ENCODE measurements around the gene INPP5E.
A peak's percentile ranks its signal among the peaks of the same experiment; 100 is the strongest.
"Not testable (repeated sequence)": the region's sequence is repeated elsewhere in the genome, so short reads cannot be mapped to it uniquely, and the experiment has no call there.

The INPP5E gene

GRCh38 chr9:136431782-136432350, 7.8 kb downstream of the INPP5E start:
- Mint-ChIP-seq H3K4me3 (no peak overlapping the region), H3K27ac (no peak overlapping the region), H3K36me3 (peaks cover 18 to 26% of the 10 kb centered on the region in 2 donors), H3K9me3 (no peaks in the 10 kb centered on the region), H3K27me3 (no peaks in the 10 kb centered on the region), H3K4me1 (peaks cover 2 to 8% of the 10 kb centered on the region in 2 donors)
- ATAC-seq (replicated peaks) (no peak), DNase-seq (no peak)

DNA sequence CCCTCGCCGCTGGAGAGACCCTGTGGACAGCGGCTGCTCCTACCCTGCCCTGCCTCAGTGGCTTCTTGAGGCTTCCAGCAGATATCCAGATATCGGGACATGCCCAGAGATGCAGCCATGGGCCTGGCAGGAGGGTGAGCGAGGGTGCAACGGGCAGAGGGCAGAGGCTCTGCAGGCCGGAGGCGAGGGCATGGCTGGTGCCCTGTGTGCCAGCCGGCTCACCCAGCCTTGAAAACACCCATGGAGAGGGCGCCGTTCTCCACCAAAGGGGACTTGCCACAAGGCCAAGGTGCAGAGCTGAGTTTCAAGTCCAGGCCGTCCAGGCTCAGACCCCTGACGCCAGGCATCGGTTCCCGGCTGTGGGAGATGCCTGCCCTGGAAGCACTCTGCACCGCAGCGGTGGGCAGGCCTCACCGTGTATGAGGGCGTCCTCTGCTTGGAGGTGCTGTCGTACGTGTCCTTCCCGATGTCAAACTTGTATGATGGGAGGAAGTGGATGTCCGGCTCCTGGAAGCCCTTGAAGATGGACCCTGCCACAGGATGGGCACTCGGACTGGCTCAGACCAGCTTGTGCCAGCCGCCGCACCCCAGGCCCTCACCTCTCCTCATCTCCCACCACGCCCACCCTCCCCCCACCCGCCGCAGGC, 8.9 kb downstream of the INPP5E start:
- no peak overlapping the region for H3K27ac Mint-ChIP-seq
- DNase-seq (no peak), ATAC-seq (replicated peaks) (no peak)
- peaks cover 19 to 24% of the 10 kb centered on the region in 2 donors for H3K36me3 Mint-ChIP-seq
- H3K27me3 Mint-ChIP-seq = no peaks in the 10 kb centered on the region
- no peaks in the 10 kb centered on the region for H3K4me1 Mint-ChIP-seq
- H3K4me3 Mint-ChIP-seq = no peak overlapping the region
- H3K9me3 Mint-ChIP-seq = no peaks in the 10 kb centered on the region

DNA sequence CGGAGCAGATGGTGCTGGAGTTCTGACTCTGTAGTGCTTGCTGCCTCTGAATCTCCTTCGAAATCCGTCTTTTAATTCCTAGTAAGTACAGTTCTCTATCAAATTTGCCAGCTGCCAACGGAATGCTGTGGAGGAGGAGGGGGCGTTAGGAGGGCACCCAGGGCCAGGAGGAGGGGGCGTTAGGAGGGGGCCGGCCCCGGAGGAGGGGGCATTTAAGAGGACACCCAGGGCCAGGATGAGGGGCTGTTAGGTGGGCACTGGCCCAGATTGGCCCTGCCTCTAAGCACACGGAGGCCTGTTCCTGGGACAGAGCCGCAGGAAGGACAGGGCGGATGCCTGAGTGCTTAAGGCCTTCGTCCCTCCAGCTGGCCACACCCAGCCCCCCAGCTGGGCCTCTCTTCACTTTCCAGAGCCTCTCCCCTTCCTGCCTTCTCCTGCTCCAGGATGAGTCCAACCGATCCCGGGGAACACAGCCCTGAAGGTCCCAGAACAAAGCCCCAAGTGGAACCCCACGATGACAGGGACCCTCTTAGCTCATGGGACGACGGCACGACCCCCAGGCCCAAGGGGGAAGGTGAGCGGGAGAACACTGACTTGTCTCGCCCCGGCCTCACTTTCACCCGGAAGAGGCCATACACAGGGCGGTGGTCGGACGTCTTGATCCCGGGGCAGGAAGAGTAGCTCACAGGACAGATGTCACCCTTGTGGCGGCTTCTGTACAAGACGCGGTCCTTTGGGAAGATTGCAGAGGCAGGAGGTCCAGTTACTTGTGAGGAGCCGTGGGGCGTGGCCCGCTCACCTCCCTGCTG, 9.8 kb downstream of the INPP5E start:
- H3K4me1 Mint-ChIP-seq = peaks cover 2 to 5% of the 10 kb centered on the region in 2 donors
- H3K36me3 Mint-ChIP-seq = peaks cover 25 to 32% of the 10 kb centered on the region in 2 donors
- no peaks in the 10 kb centered on the region for H3K9me3 Mint-ChIP-seq
- no peak for ATAC-seq (replicated peaks)
- H3K27ac Mint-ChIP-seq = no peak overlapping the region
- no peak for DNase-seq
- no peak overlapping the region for H3K4me3 Mint-ChIP-seq
- no peaks in the 10 kb centered on the region for H3K27me3 Mint-ChIP-seq

DNA sequence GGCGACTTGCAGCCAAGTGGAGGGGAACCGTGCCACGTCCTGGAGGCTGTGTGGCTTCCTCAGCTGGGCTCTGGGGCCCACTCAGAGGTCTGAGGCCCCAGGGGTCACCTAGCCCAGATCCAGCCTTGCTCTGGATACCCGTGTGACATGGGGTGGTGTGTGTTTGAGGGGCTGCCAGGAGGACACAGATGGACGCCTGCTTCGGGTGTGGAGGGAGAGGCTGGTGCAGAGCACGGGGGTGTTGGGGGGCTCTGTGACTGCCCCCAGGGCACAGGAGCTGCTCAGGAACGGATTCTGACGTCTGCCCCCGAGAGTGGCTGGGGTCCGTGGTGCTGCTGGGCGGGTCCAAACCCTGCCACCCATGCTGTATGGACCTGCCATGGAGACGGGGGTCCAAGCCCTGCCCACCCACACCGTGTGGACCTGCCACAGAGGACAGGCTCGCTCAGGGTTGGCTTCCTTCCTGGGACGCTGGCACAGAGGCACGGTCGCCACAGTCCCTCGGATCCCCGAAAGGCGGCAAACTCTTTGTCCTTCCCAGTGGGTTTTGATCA, 10.5 kb downstream of the INPP5E start:
- H3K27ac Mint-ChIP-seq = no peak overlapping the region

DNA sequence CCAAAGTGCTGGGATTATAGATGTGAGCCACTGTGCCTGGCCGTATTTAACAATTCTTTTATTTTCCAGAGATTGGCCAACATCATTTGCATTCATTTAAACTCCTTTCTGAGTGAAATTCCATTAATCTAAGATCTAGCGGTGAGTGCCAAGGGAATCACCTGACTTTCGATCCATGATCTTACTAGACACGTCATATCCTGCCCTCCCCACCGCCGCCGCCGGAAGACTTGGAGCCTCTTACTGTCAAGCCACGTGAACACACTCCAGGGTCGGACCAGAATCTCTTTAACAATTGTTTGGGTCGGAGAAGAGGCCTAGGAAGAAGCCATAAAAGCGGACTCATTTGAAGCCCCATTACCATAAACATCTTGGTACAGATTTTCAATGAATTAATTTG, 12.9 kb downstream of the INPP5E start:
- Mint-ChIP-seq H3K27ac (no peak overlapping the region), H3K4me3 (no peak overlapping the region), H3K36me3 (peaks cover 37 to 39% of the 10 kb centered on the region in 2 donors), H3K9me3 (no peaks in the 10 kb centered on the region), H3K27me3 (no peaks in the 10 kb centered on the region), H3K4me1 (peaks cover 2 to 6% of the 10 kb centered on the region in 2 donors)
- DNase-seq (no peak), ATAC-seq (replicated peaks) (no peak)

More for the DNA sequence above, 10.5 kb downstream of the INPP5E start:
- Mint-ChIP-seq H3K4me1 (peaks cover 2 to 6% of the 10 kb centered on the region in 2 donors), H3K36me3 (peaks cover 25 to 33% of the 10 kb centered on the region in 2 donors), H3K9me3 (no peaks in the 10 kb centered on the region), H3K4me3 (no peak overlapping the region), H3K27me3 (no peaks in the 10 kb centered on the region)
- DNase-seq = no peak
- ATAC-seq (replicated peaks) = no peak

GRCh38 chr9:136425367-136425766, 14.3 kb downstream of the INPP5E start:
- not testable (repeated sequence) for ATAC-seq (replicated peaks); H3K27me3 Mint-ChIP-seq; H3K4me3 Mint-ChIP-seq; DNase-seq; H3K9me3 Mint-ChIP-seq; H3K4me1 Mint-ChIP-seq
- Mint-ChIP-seq H3K36me3 (peaks cover 39 to 47% of the 10 kb centered on the region in 2 donors), H3K27ac (peak overlapping the region; percentile 91)

GRCh38 chr9:136424750-136425362, 14.8 kb downstream of the INPP5E start:
- no peaks in the 10 kb centered on the region for H3K27me3 Mint-ChIP-seq
- no peak for ATAC-seq (replicated peaks)
- peak overlapping the region; percentile 91 for H3K27ac Mint-ChIP-seq

DNA sequence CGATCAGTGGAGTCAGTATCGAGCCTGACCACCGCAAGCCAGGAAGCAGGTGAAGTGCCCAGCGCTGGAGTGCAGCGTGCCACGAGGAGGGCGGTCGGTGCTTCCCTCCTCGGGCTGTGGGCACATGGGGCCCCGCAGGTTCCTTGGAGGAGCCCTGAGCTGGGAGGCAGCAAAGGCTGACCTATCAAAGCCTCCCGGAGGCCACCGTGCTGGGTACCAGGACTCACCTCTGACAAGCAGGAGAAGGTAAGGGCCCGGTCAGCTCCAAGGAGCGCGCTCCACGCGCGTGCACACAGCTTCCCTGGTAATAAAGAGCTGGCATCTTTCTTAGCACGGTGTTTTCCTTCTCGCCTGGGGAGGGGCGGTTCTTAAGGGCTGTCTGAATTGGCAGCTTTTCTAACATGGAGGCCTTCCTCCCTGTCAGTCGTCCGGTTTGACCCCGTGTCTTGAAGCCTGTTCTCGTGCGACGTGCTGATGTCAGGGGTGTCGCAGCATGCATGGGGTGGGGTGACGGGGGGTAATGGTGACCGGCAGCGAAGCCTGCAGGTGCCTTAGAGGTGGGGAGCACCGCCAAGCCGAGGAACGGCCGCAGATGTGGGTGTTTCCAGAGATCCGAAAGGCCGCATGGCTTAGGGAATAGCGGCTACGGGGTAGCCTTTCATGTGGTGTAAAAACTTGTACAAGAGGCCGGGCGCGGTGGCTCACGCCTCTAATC, 16.1 kb downstream of the INPP5E start:
- ATAC-seq (replicated peaks) = no peak
- Mint-ChIP-seq H3K27me3 (no peaks in the 10 kb centered on the region), H3K36me3 (peaks cover 38% of the 10 kb centered on the region in 2 donors), H3K4me1 (peaks cover 4 to 6% of the 10 kb centered on the region in 2 donors), H3K4me3 (no peak overlapping the region), H3K27ac (peak overlapping the region; percentile 25), H3K9me3 (no peaks in the 10 kb centered on the region)
- DNase-seq = no peak

More at GRCh38 chr9:136424750-136425362, 14.8 kb downstream of the INPP5E start:
- Mint-ChIP-seq H3K4me1 (peaks cover 4 to 6% of the 10 kb centered on the region in 2 donors), H3K4me3 (no peak overlapping the region), H3K9me3 (no peaks in the 10 kb centered on the region), H3K36me3 (peaks cover 34 to 43% of the 10 kb centered on the region in 2 donors)
- no peak for DNase-seq

GRCh38 chr9:136422876-136423275, 16.8 kb downstream of the INPP5E start:
- Mint-ChIP-seq H3K27me3 (no peaks in the 10 kb centered on the region), H3K36me3 (peaks cover 40 to 41% of the 10 kb centered on the region in 2 donors), H3K4me3 (no peak overlapping the region), H3K27ac (no peak overlapping the region), H3K9me3 (no peaks in the 10 kb centered on the region), H3K4me1 (peaks cover 4 to 6% of the 10 kb centered on the region in 2 donors)
- DNase-seq (no peak), ATAC-seq (replicated peaks) (no peak)

DNA sequence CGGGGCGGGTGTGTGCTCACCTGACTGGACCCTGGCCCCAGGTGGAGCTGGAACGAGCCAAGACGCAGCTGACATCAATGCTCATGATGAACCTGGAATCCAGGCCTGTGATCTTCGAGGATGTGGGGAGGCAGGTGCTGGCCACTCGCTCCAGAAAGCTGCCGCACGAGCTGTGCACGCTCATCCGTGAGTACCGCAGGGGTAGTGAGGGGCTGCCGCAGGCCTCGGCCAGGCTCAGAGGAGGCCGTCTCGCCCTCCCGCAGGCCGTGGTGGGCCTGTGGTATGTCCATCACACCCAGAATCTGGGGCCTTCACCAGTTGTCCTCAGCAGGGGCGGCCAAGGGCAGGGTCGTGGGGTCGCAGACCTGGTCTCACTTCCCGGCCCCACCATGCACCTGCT, 17.9 kb downstream of the INPP5E start:
- Mint-ChIP-seq H3K27ac (no peak overlapping the region), H3K9me3 (no peaks in the 10 kb centered on the region), H3K27me3 (no peaks in the 10 kb centered on the region), H3K36me3 (peaks cover 42 to 44% of the 10 kb centered on the region in 2 donors), H3K4me3 (no peak overlapping the region), H3K4me1 (peaks cover 4 to 6% of the 10 kb centered on the region in 2 donors)
- no peak for ATAC-seq (replicated peaks)
- DNase-seq = no peak

- H3K4me1 Mint-ChIP-seq = peaks cover under 1 to 2% of the 10 kb centered on the region in 2 donors
- H3K36me3 Mint-ChIP-seq = peaks cover 43 to 50% of the 10 kb centered on the region in 2 donors
- no peaks in the 10 kb centered on the region for H3K27me3 Mint-ChIP-seq
- peak overlapping the region; percentile 68 for H3K27ac Mint-ChIP-seq
- DNase-seq = no peak
- no peak for ATAC-seq (replicated peaks)
- H3K9me3 Mint-ChIP-seq = no peaks in the 10 kb centered on the region
- no peak overlapping the region for H3K4me3 Mint-ChIP-seq
These were observed 20.6 kb downstream of the INPP5E start for GRCh38 chr9:136419092-136419420.

DNA sequence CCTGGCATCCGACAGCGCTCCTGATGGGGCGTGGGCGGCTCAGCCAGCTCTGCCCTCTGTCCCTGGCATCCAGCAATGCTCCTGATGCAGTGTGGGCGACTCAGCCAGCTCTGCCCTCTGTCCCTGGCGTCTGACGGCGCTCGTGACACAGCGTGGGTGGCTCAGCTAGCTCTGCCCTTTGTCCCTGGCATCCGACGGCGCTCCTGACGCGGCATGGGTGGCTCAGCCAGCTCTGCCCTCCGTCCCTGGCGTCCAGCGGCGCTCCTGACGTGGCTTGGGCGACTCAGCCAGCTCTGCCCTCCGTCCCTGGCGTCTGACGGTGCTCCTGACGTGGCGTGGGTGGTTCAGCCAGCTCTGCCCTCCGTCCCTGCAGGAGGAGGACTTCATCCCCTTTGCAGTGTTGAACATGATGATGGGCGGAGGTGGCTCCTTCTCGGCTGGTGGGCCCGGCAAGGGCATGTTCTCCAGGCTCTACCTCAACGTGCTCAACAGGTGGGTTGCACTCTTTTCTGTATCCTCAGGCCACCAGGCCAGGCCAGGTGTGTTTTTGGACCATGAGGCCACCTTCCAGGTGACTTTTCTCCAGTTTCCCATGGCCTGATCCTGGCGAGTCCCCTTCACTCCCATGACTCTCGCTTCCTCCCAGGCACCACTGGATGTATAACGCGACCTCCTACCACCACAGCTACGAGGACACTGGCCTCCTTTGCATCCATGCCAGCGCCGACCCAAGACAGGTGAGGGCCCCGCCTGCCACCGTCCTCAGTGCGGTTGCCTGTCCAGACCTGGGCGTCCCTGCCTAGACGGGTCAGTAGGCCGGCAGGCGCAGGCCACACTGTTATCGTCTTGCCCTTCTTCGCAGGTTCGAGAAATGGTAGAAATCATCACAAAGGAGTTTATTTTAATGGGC, 21.2 kb downstream of the INPP5E start:
- Mint-ChIP-seq H3K4me1 (peaks cover 3 to 4% of the 10 kb centered on the region in 2 donors), H3K27me3 (no peaks in the 10 kb centered on the region), H3K9me3 (no peaks in the 10 kb centered on the region), H3K36me3 (peaks cover 49% of the 10 kb centered on the region in 2 donors), H3K4me3 (no peak overlapping the region), H3K27ac (peak overlapping the region; percentile 68)
- DNase-seq (no peak), ATAC-seq (replicated peaks) (no peak)

DNA sequence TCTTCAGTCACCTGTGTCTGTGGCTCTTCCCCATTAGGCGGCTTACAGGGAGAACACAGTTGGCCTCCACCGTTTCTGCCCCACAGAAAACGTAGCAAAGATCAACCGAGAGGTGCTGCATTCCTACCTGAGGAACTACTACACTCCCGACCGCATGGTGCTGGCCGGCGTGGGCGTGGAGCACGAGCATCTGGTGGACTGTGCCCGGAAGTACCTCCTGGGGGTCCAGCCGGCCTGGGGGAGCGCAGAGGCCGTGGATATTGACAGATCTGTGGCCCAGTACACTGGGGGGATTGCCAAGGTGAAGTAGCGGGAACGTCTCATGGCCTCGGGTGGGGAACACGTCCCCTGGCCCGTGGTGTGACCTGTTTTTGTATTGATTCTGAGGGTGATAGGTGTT, 22.7 kb downstream of the INPP5E start:
- H3K4me1 Mint-ChIP-seq = peaks cover 6 to 7% of the 10 kb centered on the region in 2 donors
- no peaks in the 10 kb centered on the region for H3K9me3 Mint-ChIP-seq
- H3K27me3 Mint-ChIP-seq = no peaks in the 10 kb centered on the region
- no peak for DNase-seq
- H3K36me3 Mint-ChIP-seq = peaks cover 45 to 52% of the 10 kb centered on the region in 2 donors
- ATAC-seq (replicated peaks) = no peak
- no peak overlapping the region for H3K27ac Mint-ChIP-seq
- H3K4me3 Mint-ChIP-seq = no peak overlapping the region

All from stimulated activated naive B cell treated with anti-CD40 and anti-IgM and Interleukin-4, amounts not matched to agents 10 μg/mL and 1 μg/mL and 100 μg/mL, for 72 hours (primary cell).